Testis (tissue), 3 donors: ENCODE measurements around the gene SERTAD1. TPM values are rescaled to one million over a fixed set of nuclear protein-coding genes. Genes with fewer than 3 reads are reported as not detected.
A peak's percentile ranks its signal among the peaks of the same experiment; 100 is the strongest.

Experiments used
- DNase-seq: peaks from one replicate; pipeline ENCODE4 v3.0.0-alpha.2; 2019
- H3K27ac ChIP-seq, 2 donors: fragments of 200-600 bp; sonication (generic); one replicate each; pipeline ENCODE4 v1.5.1; 2019
- H3K27me3 ChIP-seq: fragments of 200-600 bp; sonication (generic); one replicate; pipeline ENCODE4 v1.5.1; 2019
- H3K36me3 ChIP-seq: fragments of 200-600 bp; sonication (generic); one replicate; pipeline ENCODE4 v1.5.1; 2017; ENCODE audit warnings: low read depth; ENCODE audit errors: missing control alignments
- H3K4me1 ChIP-seq: fragments of 200-600 bp; sonication (generic); one replicate; pipeline ENCODE4 v1.5.1; 2019
- H3K4me3 ChIP-seq, 2 donors: fragments of 200-600 bp; sonication (generic); one replicate each; pipeline ENCODE4 v1.5.1; 2017 to 2019
- H3K9me3 ChIP-seq: fragments of 200-600 bp; sonication (generic); one replicate; pipeline ENCODE4 v1.5.1; 2017
- POLR2A ChIP-seq: fragments of 450-650 bp; IDR thresholded peaks from one replicate; pipeline ENCODE4 v1.6.1; 2017; ENCODE audit warnings: antibody characterized with exemption, mild to moderate bottlenecking, moderate library complexity
- WGBS, 2 donors: methylation state at CpG; one replicate each; pipeline ENCODE4 v1.1.5; 2018; 5-methylcytosine and 5-hydroxymethylcytosine counted together
- intact Hi-C: fragments of 100-400 bp; cut with DNase I; formaldehyde crosslinking; loops from one replicate; pipeline ENCODE4 v1.15.1; 2023; ENCODE audit warnings: low total_unique reads
- polyA plus RNA-seq: library from polyadenylated mRNA; stranded (reverse); fragments of 350-450 nt; fragmentation: Illumina TruSeq; extraction: RNeasy Lipid Tissue Mini Kit (QIAGEN cat#74804); gene quantifications from one replicate; pipeline ENCODE4 v1.2.3, GENCODE V29; 2014; ENCODE audit warnings: low read depth, low replicate concordance; ENCODE audit not compliant: insufficient read depth
- total RNA-seq, 2 donors: library from RNA; depleted of rRNA; stranded (reverse); fragments of >200 nt; gene quantifications; one replicate each; pipeline ENCODE4 v1.2.3, GENCODE V29; 2016
- TF ChIP-seq, protein P1 (sequence below), 3 experiments: fragments of 450-650 bp in 2 of 3; fragments of 200-600 bp in 1 of 3; sonication (generic) in 1 of 3; IDR thresholded peaks; one replicate each; pipeline ENCODE4 v1.5.1; 2016 to 2019; ENCODE audit warnings: antibody characterized with exemption in 3 of 3, mild to moderate bottlenecking in 2 of 3, moderate library complexity in 1 of 3

The SERTAD1 gene
- total and polyA plus RNA-seq, 3 donors from 2014 or later = 8.3 to 10.9 (median 8.6) TPM

DNA sequence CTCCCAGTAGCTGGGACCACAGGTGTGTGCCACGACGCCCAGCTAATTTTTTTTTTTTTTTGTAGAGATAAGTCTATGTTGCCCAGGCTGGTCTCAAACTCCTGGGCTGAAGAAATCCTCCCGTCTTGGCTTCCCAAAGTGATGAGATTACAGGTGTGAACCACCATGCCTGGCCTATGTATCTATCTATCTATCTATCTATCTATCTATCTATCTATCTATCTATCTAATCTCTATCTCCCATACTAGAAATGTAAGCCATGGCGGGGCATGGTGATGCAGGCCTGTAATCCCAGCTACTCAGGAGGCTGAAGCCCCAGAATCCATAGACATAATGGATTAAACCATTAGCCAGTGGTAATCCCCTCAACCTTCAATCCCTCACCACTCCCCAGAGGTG, 24.9 kb upstream of the SERTAD1 start:
- WGBS, 2 donors = 85 to 87% methylated on average over 4 of the region's 4 CpGs
- no peaks in the 10 kb centered on the region for H3K27me3 ChIP-seq
- H3K9me3 ChIP-seq = no peaks in the 10 kb centered on the region
- H3K4me1 ChIP-seq = peaks cover 5% of the 10 kb centered on the region
- no peaks in the 10 kb centered on the region for H3K36me3 ChIP-seq
- no peak overlapping the region for H3K27ac ChIP-seq
- intact Hi-C loops = no loop called here
- DNase-seq = no peak
- no peak overlapping the region for H3K4me3 ChIP-seq
- TF ChIP-seq POLR2A = no peak
- TF ChIP-seq, protein P1, sequence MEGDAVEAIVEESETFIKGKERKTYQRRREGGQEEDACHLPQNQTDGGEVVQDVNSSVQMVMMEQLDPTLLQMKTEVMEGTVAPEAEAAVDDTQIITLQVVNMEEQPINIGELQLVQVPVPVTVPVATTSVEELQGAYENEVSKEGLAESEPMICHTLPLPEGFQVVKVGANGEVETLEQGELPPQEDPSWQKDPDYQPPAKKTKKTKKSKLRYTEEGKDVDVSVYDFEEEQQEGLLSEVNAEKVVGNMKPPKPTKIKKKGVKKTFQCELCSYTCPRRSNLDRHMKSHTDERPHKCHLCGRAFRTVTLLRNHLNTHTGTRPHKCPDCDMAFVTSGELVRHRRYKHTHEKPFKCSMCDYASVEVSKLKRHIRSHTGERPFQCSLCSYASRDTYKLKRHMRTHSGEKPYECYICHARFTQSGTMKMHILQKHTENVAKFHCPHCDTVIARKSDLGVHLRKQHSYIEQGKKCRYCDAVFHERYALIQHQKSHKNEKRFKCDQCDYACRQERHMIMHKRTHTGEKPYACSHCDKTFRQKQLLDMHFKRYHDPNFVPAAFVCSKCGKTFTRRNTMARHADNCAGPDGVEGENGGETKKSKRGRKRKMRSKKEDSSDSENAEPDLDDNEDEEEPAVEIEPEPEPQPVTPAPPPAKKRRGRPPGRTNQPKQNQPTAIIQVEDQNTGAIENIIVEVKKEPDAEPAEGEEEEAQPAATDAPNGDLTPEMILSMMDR (IDR thresholded peaks at IDR 0.05) = no peak

DNA sequence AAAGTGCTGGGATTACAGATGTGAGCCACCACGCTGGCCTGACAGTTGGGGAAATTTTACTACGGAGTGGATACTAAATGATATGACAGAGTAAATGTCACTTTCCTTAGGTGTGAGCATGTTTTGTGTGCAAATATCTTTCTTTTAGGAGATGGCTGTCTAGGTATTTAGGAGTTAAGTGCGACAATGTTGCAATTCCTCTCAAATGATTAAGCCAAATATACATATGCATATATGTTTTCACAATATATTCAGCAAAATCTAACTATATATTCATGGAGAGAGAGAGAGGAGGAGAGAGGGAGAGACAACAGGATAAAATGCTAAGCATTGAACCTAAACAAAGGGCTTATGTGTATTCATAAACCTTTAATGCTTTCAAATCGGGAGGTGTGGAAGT, 23.7 kb upstream of the SERTAD1 start:
- no peak for DNase-seq
- Histone ChIP-seq H3K27me3 (no peaks in the 10 kb centered on the region), H3K27ac (no peak overlapping the region), H3K36me3 (no peaks in the 10 kb centered on the region), H3K9me3 (no peaks in the 10 kb centered on the region), H3K4me3 (no peak overlapping the region), H3K4me1 (peaks cover 8% of the 10 kb centered on the region)
- TF ChIP-seq, protein P1 (IDR thresholded peaks at IDR 0.05) = no peak
- no peak for TF ChIP-seq POLR2A
- 93 to 94% methylated on average over 4 of the region's 4 CpGs for WGBS, 2 donors
- intact Hi-C loops = no loop called here

DNA sequence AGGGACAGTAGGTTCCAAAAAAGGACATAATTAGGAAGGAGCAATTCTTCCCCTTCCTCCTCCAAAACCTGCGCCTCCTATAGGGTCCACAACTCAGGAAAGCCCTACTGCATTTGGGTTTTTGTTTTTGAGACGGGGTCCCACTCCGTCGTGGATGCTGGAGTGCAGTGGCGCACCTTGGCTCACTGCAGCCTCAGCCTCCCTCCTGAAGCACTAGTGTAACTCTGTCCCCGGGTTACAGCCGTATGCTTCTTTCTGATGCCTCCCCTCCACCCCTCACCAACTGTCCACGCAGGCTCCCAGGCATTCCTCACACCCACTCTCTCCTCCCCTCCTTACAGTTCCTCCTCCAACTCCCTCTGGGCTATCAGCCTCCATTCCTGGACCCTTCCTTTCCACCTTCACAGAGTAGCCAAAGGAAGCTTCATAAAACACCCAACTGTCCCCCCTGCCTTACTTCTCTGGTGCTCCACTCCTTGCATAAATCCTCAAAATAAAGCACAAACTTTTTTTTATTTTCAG, 20.5 kb upstream of the SERTAD1 start:
- no peak for TF ChIP-seq POLR2A
- TF ChIP-seq, protein P1 (IDR thresholded peaks at IDR 0.05) = no peak
- Histone ChIP-seq H3K36me3 (no peaks in the 10 kb centered on the region), H3K27me3 (no peaks in the 10 kb centered on the region), H3K4me1 (peaks cover 22% of the 10 kb centered on the region), H3K27ac (peak overlapping the region in 1 of 2 donors; percentile 100), H3K9me3 (no peaks in the 10 kb centered on the region), H3K4me3 (no peak overlapping the region)
- DNase-seq = no peak
- intact Hi-C loops = no loop called here
- WGBS, 2 donors = 76 to 81% methylated on average over 8 of the region's 8 CpGs

DNA sequence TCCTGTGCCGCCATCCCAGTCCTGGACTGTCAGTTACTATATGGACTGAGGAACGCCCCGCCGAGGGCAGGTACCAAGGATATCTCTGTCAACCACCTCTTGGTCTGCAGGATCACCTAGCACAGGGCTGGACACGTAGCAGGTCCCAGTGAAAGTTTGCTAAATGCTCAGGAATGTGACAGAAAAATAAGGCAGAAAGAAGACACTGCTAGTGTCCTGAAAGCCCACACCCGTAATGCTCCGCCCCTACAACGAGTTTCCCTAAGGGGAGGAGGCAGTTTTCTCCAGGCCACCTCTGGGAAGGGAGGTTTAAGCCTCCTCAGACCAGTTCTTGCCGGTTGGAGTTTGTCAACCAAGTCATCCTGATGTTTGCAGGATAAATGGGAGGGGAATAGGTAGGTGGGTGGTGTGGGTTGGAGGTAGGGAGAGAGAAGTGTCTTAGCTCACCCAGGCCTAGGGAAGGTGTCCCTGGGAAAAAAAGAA, 20.0 kb upstream of the SERTAD1 start:
- DNase-seq = no peak
- Histone ChIP-seq H3K36me3 (no peaks in the 10 kb centered on the region), H3K9me3 (no peaks in the 10 kb centered on the region), H3K27me3 (no peaks in the 10 kb centered on the region), H3K27ac (peak overlapping the region in 1 of 2 donors; percentile 100), H3K4me3 (no peak overlapping the region), H3K4me1 (peaks cover 23% of the 10 kb centered on the region)
- WGBS, 2 donors = 52 to 58% methylated on average over 6 to 9 of the region's 9 CpGs
- intact Hi-C loops = no loop called here
- TF ChIP-seq, protein P1 (IDR thresholded peaks at IDR 0.05) = no peak

DNA sequence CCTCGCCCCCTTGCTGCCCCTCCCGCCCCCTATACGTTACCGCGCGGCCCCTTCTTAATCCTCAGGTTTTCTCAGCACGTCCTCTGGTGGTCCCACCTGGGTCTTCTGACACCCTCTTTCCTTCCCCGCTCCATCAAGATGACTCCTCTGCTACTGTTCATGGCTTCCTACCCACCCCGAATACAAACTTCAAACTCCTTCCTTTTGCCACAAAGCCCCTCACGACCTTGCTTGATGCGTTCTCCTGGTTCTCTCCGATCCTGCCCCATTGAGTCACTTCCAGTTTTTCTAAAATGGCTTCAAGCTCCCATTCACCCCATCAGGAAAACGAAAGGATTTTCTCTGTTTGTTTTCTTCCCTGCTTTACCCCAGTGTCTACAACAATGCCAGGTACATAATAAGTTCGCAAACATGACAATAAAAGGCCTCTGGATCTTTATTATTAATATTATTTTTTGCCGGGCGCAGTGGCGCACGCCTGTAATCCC, 19.1 kb upstream of the SERTAD1 start:
- 12 to 15% methylated on average over 18 of the region's 18 CpGs for WGBS, 2 donors

More for the DNA sequence above, 19.1 kb upstream of the SERTAD1 start:
- H3K4me1 ChIP-seq = peaks cover 23% of the 10 kb centered on the region
- no peaks in the 10 kb centered on the region for H3K9me3 ChIP-seq
- peak overlapping the region; percentile 85 to 92 for H3K4me3 ChIP-seq
- DNase-seq = no peak
- intact Hi-C loops = no loop called here
- no peaks in the 10 kb centered on the region for H3K27me3 ChIP-seq
- H3K36me3 ChIP-seq = no peaks in the 10 kb centered on the region
- no peak for TF ChIP-seq POLR2A
- TF ChIP-seq, protein P1 (IDR thresholded peaks at IDR 0.05) = no peak
- peak overlapping the region; percentile 92 to 100 for H3K27ac ChIP-seq
